HFFc6 (cell line): ENCODE data around the gene KNSTRN. TPM values are rescaled to one million over a fixed set of nuclear protein-coding genes. Genes with fewer than 3 reads are reported as not detected.
A peak's percentile ranks its signal among the peaks of the same experiment; 100 is the strongest.

Experiments used
- DNase-seq: peaks from one replicate; pipeline ENCODE4 v3.0.0-alpha.2; 2018
- H3K27ac Mint-ChIP-seq: 2 replicates; pipeline ENCODE4 v1.8.0; 2020; ENCODE audit warnings: mild to moderate bottlenecking, mixed read lengths
- H3K27me3 Mint-ChIP-seq: 2 replicates; pipeline ENCODE4 v1.8.0; 2021; ENCODE audit warnings: mild to moderate bottlenecking, moderate library complexity, mixed read lengths; ENCODE audit not compliant: insufficient read depth
- H3K36me3 Mint-ChIP-seq: 2 replicates; pipeline ENCODE4 v1.8.0; 2021; ENCODE audit warnings: low read depth, mixed read lengths
- H3K4me1 Mint-ChIP-seq: 2 replicates; pipeline ENCODE4 v1.8.0; 2020; ENCODE audit warnings: low read depth, mixed read lengths
- H3K4me3 Mint-ChIP-seq: 2 replicates; pipeline ENCODE4 v1.8.0; 2020; ENCODE audit warnings: mild to moderate bottlenecking, moderate library complexity, mixed read lengths
- H3K9me3 Mint-ChIP-seq: 2 replicates; pipeline ENCODE4 v1.8.0; 2020; ENCODE audit warnings: mild to moderate bottlenecking, mixed read lengths
- total RNA-seq, 6 experiments: library from RNA; stranded (reverse); fragmentation: NEBNext Ultra II Directional; extraction: Animal tissue kit (Norgen Biotek cat#: 25700); gene quantifications; 2 replicates in 1 of 6; 3 replicates in 5 of 6; pipeline ENCODE4 v1.2.3, GENCODE V29; 2021
- TF ChIP-seq, protein P1 (sequence below): fragments of 200-600 bp; sonication (generic); IDR thresholded peaks from 2 replicates; pipeline ENCODE4 v1.5.0; 2021; ENCODE audit warnings: antibody characterized with exemption, mild to moderate bottlenecking

The KNSTRN gene
- total RNA-seq, 6 experiments from 2014 or later, result 26.2 to 49.7 (median 47.5) TPM

- H3K4me3 Mint-ChIP-seq, result no peak overlapping the region
- H3K4me1 Mint-ChIP-seq, result no peaks in the 10 kb centered on the region
- H3K27ac Mint-ChIP-seq, result no peak overlapping the region
- H3K36me3 Mint-ChIP-seq, result no peaks in the 10 kb centered on the region
- no peak for DNase-seq
- peaks cover 38% of the 10 kb centered on the region for H3K27me3 Mint-ChIP-seq
- no peaks in the 10 kb centered on the region for H3K9me3 Mint-ChIP-seq
- TF ChIP-seq, protein P1, sequence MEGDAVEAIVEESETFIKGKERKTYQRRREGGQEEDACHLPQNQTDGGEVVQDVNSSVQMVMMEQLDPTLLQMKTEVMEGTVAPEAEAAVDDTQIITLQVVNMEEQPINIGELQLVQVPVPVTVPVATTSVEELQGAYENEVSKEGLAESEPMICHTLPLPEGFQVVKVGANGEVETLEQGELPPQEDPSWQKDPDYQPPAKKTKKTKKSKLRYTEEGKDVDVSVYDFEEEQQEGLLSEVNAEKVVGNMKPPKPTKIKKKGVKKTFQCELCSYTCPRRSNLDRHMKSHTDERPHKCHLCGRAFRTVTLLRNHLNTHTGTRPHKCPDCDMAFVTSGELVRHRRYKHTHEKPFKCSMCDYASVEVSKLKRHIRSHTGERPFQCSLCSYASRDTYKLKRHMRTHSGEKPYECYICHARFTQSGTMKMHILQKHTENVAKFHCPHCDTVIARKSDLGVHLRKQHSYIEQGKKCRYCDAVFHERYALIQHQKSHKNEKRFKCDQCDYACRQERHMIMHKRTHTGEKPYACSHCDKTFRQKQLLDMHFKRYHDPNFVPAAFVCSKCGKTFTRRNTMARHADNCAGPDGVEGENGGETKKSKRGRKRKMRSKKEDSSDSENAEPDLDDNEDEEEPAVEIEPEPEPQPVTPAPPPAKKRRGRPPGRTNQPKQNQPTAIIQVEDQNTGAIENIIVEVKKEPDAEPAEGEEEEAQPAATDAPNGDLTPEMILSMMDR, result no peak
Observed at GRCh38 chr15:40365016-40365415, 17.5 kb upstream of the KNSTRN start.

GRCh38 chr15:40365624-40366456, 16.7 kb upstream of the KNSTRN start:
- H3K27me3 Mint-ChIP-seq, result peaks cover 35% of the 10 kb centered on the region
- TF ChIP-seq, protein P1, result no peak
- no peaks in the 10 kb centered on the region for H3K9me3 Mint-ChIP-seq
- H3K4me3 Mint-ChIP-seq, result no peak overlapping the region
- DNase-seq, result no peak
- no peak overlapping the region for H3K27ac Mint-ChIP-seq
- H3K4me1 Mint-ChIP-seq, result 0 out of 2 replicates have a peak, but pooled peaks cover 2% of the 10 kb centered on the region
- H3K36me3 Mint-ChIP-seq, result no peaks in the 10 kb centered on the region

- H3K4me1 Mint-ChIP-seq, result peaks cover 8% of the 10 kb centered on the region; the same call in 1 of the 2 replicates
- no peaks in the 10 kb centered on the region for H3K9me3 Mint-ChIP-seq
- H3K27ac Mint-ChIP-seq, result no peak overlapping the region
- DNase-seq, result no peak
- peaks cover 32% of the 10 kb centered on the region for H3K27me3 Mint-ChIP-seq
- H3K36me3 Mint-ChIP-seq, result no peaks in the 10 kb centered on the region
- TF ChIP-seq, protein P1, result no peak
- H3K4me3 Mint-ChIP-seq, result no peak overlapping the region
Observed at GRCh38 chr15:40366457-40367370, 15.8 kb upstream of the KNSTRN start.

- no peak overlapping the region for H3K4me3 Mint-ChIP-seq
- peaks cover 8% of the 10 kb centered on the region; the same call in 1 of the 2 replicates for H3K4me1 Mint-ChIP-seq
- TF ChIP-seq, protein P1, result no peak
- H3K27ac Mint-ChIP-seq, result no peak overlapping the region
- peaks cover 26% of the 10 kb centered on the region for H3K27me3 Mint-ChIP-seq
- H3K9me3 Mint-ChIP-seq, result no peaks in the 10 kb centered on the region
- DNase-seq, result no peak
- H3K36me3 Mint-ChIP-seq, result no peaks in the 10 kb centered on the region
Observed at GRCh38 chr15:40367371-40367685, 15.2 kb upstream of the KNSTRN start.

- TF ChIP-seq, protein P1, result peak; percentile 89
- Mint-ChIP-seq H3K27me3 (peaks cover 25% of the 10 kb centered on the region), H3K36me3 (no peaks in the 10 kb centered on the region), H3K9me3 (no peaks in the 10 kb centered on the region), H3K4me3 (no peak overlapping the region), H3K4me1 (peaks cover 13% of the 10 kb centered on the region), H3K27ac (no peak overlapping the region)
- DNase-seq, result peak; percentile 85
Observed at GRCh38 chr15:40367686-40368611, 14.6 kb upstream of the KNSTRN start.
